ENCODE results near the gene CHD6. TPM values are rescaled to one million over a fixed set of nuclear protein-coding genes. Genes with fewer than 3 reads are reported as not detected.

CHD6 gene
- total RNA-seq, 4 donors from 2014 or later = 21.5 to 130 (median 33.6) TPM

DNA sequence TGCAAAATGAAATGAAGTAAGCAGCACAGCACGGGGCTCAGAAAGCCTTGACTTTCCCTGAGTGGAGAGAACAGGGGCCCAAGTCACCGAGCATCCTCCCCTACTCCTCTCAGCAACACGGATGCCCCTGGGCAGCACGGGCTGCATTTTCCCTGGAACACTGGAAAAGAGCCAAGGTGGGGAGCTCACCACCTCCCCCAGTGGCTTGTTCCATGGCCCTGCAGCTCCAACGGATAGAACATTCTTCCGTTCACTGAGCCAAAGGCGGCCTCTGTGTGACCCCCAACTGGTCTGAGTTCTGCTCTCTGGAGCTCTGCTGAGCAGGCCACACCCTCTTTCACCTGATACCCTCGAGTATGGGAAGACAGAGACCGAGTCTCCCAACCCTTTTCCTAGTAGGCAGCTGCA, 230.7 kb downstream of the CHD6 start:
- H3K36me3 ChIP-seq = no peaks in the 10 kb centered on the region
- no peaks in the 10 kb centered on the region for H3K9me3 ChIP-seq
- no peak for TF ChIP-seq POLR2A (IDR thresholded peaks at IDR 0.05)
- TF ChIP-seq, protein P1, sequence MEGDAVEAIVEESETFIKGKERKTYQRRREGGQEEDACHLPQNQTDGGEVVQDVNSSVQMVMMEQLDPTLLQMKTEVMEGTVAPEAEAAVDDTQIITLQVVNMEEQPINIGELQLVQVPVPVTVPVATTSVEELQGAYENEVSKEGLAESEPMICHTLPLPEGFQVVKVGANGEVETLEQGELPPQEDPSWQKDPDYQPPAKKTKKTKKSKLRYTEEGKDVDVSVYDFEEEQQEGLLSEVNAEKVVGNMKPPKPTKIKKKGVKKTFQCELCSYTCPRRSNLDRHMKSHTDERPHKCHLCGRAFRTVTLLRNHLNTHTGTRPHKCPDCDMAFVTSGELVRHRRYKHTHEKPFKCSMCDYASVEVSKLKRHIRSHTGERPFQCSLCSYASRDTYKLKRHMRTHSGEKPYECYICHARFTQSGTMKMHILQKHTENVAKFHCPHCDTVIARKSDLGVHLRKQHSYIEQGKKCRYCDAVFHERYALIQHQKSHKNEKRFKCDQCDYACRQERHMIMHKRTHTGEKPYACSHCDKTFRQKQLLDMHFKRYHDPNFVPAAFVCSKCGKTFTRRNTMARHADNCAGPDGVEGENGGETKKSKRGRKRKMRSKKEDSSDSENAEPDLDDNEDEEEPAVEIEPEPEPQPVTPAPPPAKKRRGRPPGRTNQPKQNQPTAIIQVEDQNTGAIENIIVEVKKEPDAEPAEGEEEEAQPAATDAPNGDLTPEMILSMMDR (IDR thresholded peaks at IDR 0.05) = no peak
- no peak overlapping the region for H3K27ac ChIP-seq
- no peak for DNase-seq
- H3K4me3 ChIP-seq = no peak overlapping the region
- H3K4me1 ChIP-seq = no peaks in the 10 kb centered on the region
- no peaks in the 10 kb centered on the region for H3K27me3 ChIP-seq

DNA sequence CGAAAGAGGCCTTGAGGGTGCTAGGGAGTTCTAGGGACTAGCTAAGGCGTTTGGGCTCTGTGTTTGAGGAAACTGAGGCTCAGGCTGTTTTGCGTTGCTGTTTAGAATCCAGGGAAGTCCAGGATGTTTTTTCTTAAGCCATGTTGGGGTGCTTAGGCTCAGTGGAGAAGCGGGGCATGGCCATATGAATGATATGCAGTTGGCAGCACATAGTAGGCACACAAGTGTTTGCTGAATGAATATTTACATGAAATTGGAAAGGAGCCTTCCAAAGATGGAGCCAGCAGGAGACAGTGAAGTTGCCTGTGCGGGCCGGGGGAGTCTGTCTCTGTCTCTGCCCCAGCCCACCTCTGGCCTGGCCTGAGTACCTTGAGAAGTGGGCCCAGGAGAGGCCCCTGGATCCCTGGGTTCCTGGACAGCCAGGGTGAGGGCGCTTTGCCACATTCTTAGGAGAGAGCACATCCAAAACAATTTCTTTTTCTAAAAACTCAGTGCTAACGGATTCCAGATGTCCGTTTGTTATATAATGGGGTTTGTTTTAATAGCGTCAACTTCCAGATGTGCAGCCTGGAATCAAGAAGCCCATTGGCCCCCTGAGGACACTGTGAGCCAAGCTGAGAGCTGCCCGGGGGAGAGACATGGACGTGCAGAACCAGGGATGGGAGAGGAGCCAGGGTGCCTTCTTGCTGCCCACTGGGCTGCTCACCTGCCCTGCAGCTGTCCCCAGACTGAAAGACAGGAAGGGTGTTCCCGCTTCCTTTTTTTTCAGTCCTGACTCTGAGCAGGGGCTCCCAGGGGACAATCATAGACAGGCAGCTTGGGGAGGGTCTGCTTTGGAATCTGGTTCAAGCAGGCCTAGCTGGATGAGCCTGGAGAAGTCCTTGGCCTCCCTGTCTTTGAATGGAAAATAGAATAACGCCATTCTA, 231.4 kb downstream of the CHD6 start:
- no peaks in the 10 kb centered on the region for H3K36me3 ChIP-seq
- no peaks in the 10 kb centered on the region for H3K27me3 ChIP-seq
- no peak overlapping the region for H3K27ac ChIP-seq
- no peak for DNase-seq
- H3K4me3 ChIP-seq = no peak overlapping the region
- H3K4me1 ChIP-seq = no peaks in the 10 kb centered on the region
- no peak for TF ChIP-seq POLR2A (IDR thresholded peaks at IDR 0.05)
- TF ChIP-seq, protein P1 (IDR thresholded peaks at IDR 0.05) = no peak
- H3K9me3 ChIP-seq = no peaks in the 10 kb centered on the region

DNA sequence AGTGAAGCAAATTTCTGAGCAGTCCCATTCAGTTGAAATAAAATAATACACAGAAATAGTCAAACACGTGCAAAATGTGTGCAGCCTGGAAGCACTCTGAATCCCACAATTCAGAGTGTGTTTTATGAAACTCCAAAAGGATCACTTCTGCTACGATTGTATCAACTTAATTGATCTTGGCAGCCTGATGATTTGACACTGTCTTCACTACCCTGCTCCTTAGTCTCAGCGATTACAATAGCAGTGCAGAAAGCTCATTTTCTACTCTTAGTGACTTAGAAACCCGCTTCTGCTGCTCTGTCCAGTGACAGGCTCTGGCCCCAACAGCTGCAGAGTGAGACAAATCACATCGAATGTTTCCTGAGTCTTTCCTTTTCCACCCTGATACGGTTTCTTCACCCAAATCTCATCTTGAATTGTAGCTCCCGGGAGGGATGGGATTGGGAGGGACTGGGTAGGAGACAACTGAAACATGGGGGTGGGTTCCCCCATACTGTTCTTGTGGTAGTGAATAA, 235.3 kb downstream of the CHD6 start:
- DNase-seq = no peak
- H3K27ac ChIP-seq = no peak overlapping the region
- TF ChIP-seq, protein P1 (IDR thresholded peaks at IDR 0.05) = no peak
- no peak for TF ChIP-seq POLR2A (IDR thresholded peaks at IDR 0.05)
- H3K27me3 ChIP-seq = no peaks in the 10 kb centered on the region
- no peaks in the 10 kb centered on the region for H3K36me3 ChIP-seq
- H3K9me3 ChIP-seq = no peaks in the 10 kb centered on the region
- H3K4me1 ChIP-seq = no peaks in the 10 kb centered on the region
- H3K4me3 ChIP-seq = no peak overlapping the region

DNA sequence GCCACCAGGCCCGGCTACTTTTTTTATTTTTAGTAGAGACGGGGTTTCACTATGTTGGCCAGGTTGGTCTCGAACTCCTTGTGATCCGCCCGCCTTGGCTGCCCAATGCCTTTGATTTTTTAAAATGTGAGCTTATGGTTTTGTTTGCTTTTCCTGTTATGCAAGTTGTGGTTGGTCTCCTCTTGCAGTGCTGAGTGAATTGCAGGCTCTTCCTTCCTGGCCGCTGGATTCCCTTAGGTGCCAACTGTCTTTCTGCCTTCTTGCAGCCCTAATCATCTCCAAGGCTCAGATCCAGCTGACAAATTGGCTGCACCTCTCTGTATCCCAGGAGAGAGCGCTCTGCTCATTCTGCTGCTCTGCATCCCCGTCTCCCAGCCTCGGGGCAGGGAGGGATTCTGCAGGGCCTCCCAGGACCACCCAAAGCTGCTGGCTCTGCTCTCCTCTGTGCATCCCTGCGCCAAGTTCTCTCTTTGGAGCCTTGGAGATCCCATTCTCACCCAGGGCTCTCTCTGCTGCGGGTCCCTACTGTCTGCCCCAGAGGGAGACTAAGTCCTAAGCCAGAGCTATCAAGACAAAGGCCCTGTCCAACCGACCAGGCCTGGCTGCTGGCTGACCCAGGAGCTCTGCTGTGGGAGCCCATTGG, 237.5 kb downstream of the CHD6 start:
- Histone ChIP-seq H3K4me1 (no peaks in the 10 kb centered on the region), H3K27ac (no peak overlapping the region), H3K9me3 (no peaks in the 10 kb centered on the region), H3K36me3 (no peaks in the 10 kb centered on the region), H3K4me3 (no peak overlapping the region), H3K27me3 (no peaks in the 10 kb centered on the region)
- no peak for DNase-seq
- TF ChIP-seq POLR2A (IDR thresholded peaks at IDR 0.05) = no peak
- TF ChIP-seq, protein P1 (IDR thresholded peaks at IDR 0.05) = no peak

DNA sequence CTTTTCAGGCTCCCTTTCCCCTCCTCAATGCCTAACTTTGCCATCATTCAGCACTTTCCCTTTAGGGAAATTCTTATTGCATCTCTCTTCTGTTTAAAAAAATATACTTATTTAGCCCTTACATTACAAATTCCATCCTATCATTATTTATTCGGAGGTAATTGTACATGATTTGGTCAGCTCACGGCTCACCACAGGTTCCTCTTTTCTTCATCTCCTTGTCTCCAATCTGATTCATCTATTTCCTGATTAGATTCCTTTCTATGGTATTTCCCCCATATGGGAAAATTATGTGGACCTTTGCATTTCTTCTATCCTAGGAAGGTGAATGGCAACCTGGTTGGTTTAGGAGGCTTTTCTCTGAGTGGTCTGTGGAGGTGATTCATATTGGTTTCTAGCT, 238.6 kb downstream of the CHD6 start:
- Histone ChIP-seq H3K4me1 (no peaks in the 10 kb centered on the region), H3K27ac (no peak overlapping the region), H3K36me3 (no peaks in the 10 kb centered on the region), H3K4me3 (no peak overlapping the region), H3K27me3 (no peaks in the 10 kb centered on the region), H3K9me3 (no peaks in the 10 kb centered on the region)
- TF ChIP-seq, protein P1 (IDR thresholded peaks at IDR 0.05) = no peak
- TF ChIP-seq POLR2A (IDR thresholded peaks at IDR 0.05) = no peak
- no peak for DNase-seq
